ENCODE results near the gene ORMDL2.
A peak's percentile ranks its signal among the peaks of the same experiment; 100 is the strongest.

Gene ORMDL2

GRCh38 chr12:55817345-55818139 lies at the start of gene ORMDL2, which contains the start of gene SARNP:
Gene ORMDL2, plus strand, starts transcription at chr12:55818041. Its CDS starts 959 bp downstream, at chr12:55819000.
Gene SARNP, minus strand, starts transcription at chr12:55817724. Its CDS starts 23 bp downstream, at chr12:55817701.
- TF ChIP-seq CTCF (IDR thresholded peaks at IDR 0.05; ENCODE audit: extremely low read depth, insufficient read depth, missing control alignments): no peak
- in situ Hi-C loops (cut with MboI; ENCODE audit: low pct_unique_long_range_greater_than_20kb, low sequenced_read_pairs, unreplicated experiment): no loop called here
- peak; percentile 94 for DNase-seq (ENCODE audit: low spot score)

GRCh38 chr12:55771736-55772135 lies 46.1 kb upstream of the ORMDL2 start:
- no peak for DNase-seq (ENCODE audit: low spot score)
- in situ Hi-C loops (cut with MboI; ENCODE audit: low pct_unique_long_range_greater_than_20kb, low sequenced_read_pairs, unreplicated experiment): no loop called here
- TF ChIP-seq CTCF (IDR thresholded peaks at IDR 0.05; ENCODE audit: extremely low read depth, insufficient read depth, missing control alignments): no peak

- TF ChIP-seq CTCF (IDR thresholded peaks at IDR 0.05; ENCODE audit: extremely low read depth, insufficient read depth, missing control alignments): no peak
- in situ Hi-C loops (cut with MboI; ENCODE audit: low pct_unique_long_range_greater_than_20kb, low sequenced_read_pairs, unreplicated experiment): no loop called here
Measured at GRCh38 chr12:55777856-55778255, 40.0 kb upstream of the ORMDL2 start.

GRCh38 chr12:55780685-55781084 lies 37.2 kb upstream of the ORMDL2 start:
- no peak for DNase-seq (ENCODE audit: low spot score)
- in situ Hi-C loops (cut with MboI; ENCODE audit: low pct_unique_long_range_greater_than_20kb, low sequenced_read_pairs, unreplicated experiment): no loop called here
- no peak for TF ChIP-seq CTCF (IDR thresholded peaks at IDR 0.05; ENCODE audit: extremely low read depth, insufficient read depth, missing control alignments)

More at GRCh38 chr12:55777856-55778255, 40.0 kb upstream of the ORMDL2 start:
- DNase-seq (ENCODE audit: low spot score): no peak

GRCh38 chr12:55788546-55788945 lies 29.3 kb upstream of the ORMDL2 start:
- DNase-seq (ENCODE audit: low spot score): no peak
- TF ChIP-seq CTCF (IDR thresholded peaks at IDR 0.05; ENCODE audit: extremely low read depth, insufficient read depth, missing control alignments): no peak
- in situ Hi-C loops (cut with MboI; ENCODE audit: low pct_unique_long_range_greater_than_20kb, low sequenced_read_pairs, unreplicated experiment): no loop called here

- DNase-seq (ENCODE audit: low spot score): no peak
- no peak for TF ChIP-seq CTCF (IDR thresholded peaks at IDR 0.05; ENCODE audit: extremely low read depth, insufficient read depth, missing control alignments)
- in situ Hi-C loops (cut with MboI; ENCODE audit: low pct_unique_long_range_greater_than_20kb, low sequenced_read_pairs, unreplicated experiment): no loop called here
Measured at GRCh38 chr12:55789171-55789570, 28.7 kb upstream of the ORMDL2 start.

Measured in GM13977 (cell line).